HEK293 (cell line): ENCODE data around the gene TMEM208.

ENCODE experiments used
- ATF2 ChIP-seq: fragments of 450-650 bp; formaldehyde crosslinking; IDR thresholded peaks from 2 replicates; pipeline ENCODE4 v1.5.1; 2016; ENCODE audit warnings: missing biosample characterization, missing genetic modification characterization, low read depth
- BCL11A ChIP-seq: fragments of 450-650 bp; formaldehyde crosslinking; IDR thresholded peaks from 2 replicates; pipeline ENCODE4 v1.5.1; 2016; ENCODE audit warnings: low read depth, missing biosample characterization, missing genetic modification characterization
- CTCF ChIP-seq: fragments of 450-650 bp; formaldehyde crosslinking; IDR thresholded peaks from 2 replicates; pipeline ENCODE4 v1.5.1; 2016; ENCODE audit warnings: missing biosample characterization, missing genetic modification characterization
- GLI4 ChIP-seq: fragments of 450-650 bp; formaldehyde crosslinking; IDR thresholded peaks from 2 replicates; pipeline ENCODE4 v1.5.1; 2016; ENCODE audit warnings: missing biosample characterization, missing genetic modification characterization
- GLIS2 ChIP-seq: fragments of 450-650 bp; formaldehyde crosslinking; IDR thresholded peaks from 2 replicates; pipeline ENCODE4 v1.5.1; 2016; ENCODE audit warnings: missing biosample characterization, missing genetic modification characterization
- REST ChIP-seq: fragments of 450-650 bp; formaldehyde crosslinking; IDR thresholded peaks from 2 replicates; pipeline ENCODE4 v1.5.1; 2016; ENCODE audit warnings: missing biosample characterization, missing genetic modification characterization
- ZBTB44 ChIP-seq: fragments of 450-650 bp; IDR thresholded peaks from 2 replicates; pipeline ENCODE4 v1.5.1; 2018; ENCODE audit warnings: missing biosample characterization, mild to moderate bottlenecking, missing genetic modification characterization
- ZNF121 ChIP-seq: fragments of 450-650 bp; formaldehyde crosslinking; IDR thresholded peaks from 2 replicates; pipeline ENCODE4 v1.5.1; 2016; ENCODE audit warnings: missing biosample characterization, missing genetic modification characterization
- ZNF18 ChIP-seq: fragments of 450-650 bp; formaldehyde crosslinking; IDR thresholded peaks from 2 replicates; pipeline ENCODE4 v1.5.1; 2016; ENCODE audit warnings: missing biosample characterization, missing genetic modification characterization
- ZNF274 ChIP-seq, 2 experiments: fragments of 200-500 bp in 1 of 2; fragments of 450-650 bp in 1 of 2; sonication (Bioruptor generic) in 1 of 2; formaldehyde crosslinking in 1 of 2; IDR thresholded peaks; 2 replicates each; pipeline versions ENCODE4 v1.5.1 to v1.6.1; 2014 to 2016; ENCODE audit warnings: borderline replicate concordance in 1 of 2, inconsistent platforms in 1 of 2, low read length in 1 of 2, missing biosample characterization in 1 of 2, missing genetic modification characterization in 1 of 2
- ZNF626 ChIP-seq: fragments of 450-650 bp; sonication (Bioruptor Pico); formaldehyde crosslinking; IDR thresholded peaks from 2 replicates; pipeline ENCODE4 v1.5.1; 2018; ENCODE audit warnings: missing biosample characterization, missing genetic modification characterization, inconsistent platforms
- ZNF747 ChIP-seq: fragments of 450-650 bp; formaldehyde crosslinking; IDR thresholded peaks from 2 replicates; pipeline ENCODE4 v1.5.1; 2016; ENCODE audit warnings: missing biosample characterization, missing genetic modification characterization
- ZNF776 ChIP-seq: fragments of 450-650 bp; formaldehyde crosslinking; IDR thresholded peaks from 2 replicates; pipeline ENCODE4 v1.5.0; 2017; ENCODE audit warnings: missing biosample characterization, missing genetic modification characterization, borderline replicate concordance
- ZNF837 ChIP-seq: fragments of 450-650 bp; formaldehyde crosslinking; IDR thresholded peaks from 2 replicates; pipeline ENCODE4 v1.5.1; 2016; ENCODE audit warnings: missing biosample characterization, missing genetic modification characterization

GRCh38 chr16:67177743-67178699 lies 48.9 kb upstream of the TMEM208 start:
- no peak for TF ChIP-seq ZBTB44 (tag by site-specific recombination)
- no peak for TF ChIP-seq REST (tag by site-specific recombination)
- TF ChIP-seq ZNF18, result no peak
- no peak for TF ChIP-seq ZNF121 (tag by site-specific recombination)
- TF ChIP-seq ZNF747 (tag by site-specific recombination), result no peak
- TF ChIP-seq CTCF (tag by site-specific recombination), result peak; percentile 75
- TF ChIP-seq ZNF837, result no peak
- TF ChIP-seq ZNF776 (tag by site-specific recombination), result no peak
- TF ChIP-seq ZNF626 (tag by site-specific recombination), result no peak
- 0 out of 2 replicates have a peak, but pooled peaks have one; percentile 29 for TF ChIP-seq GLIS2 (tag by site-specific recombination)
- TF ChIP-seq GLI4 (tag by site-specific recombination), result no peak
- no peak for TF ChIP-seq ZNF274 (IDR thresholded peaks at IDR 0.05; ENCODE audit: low read length)
- no peak for TF ChIP-seq ZNF274 (tag by site-specific recombination; IDR thresholded peaks at IDR 0.05; ENCODE audit: borderline replicate concordance)
- TF ChIP-seq ATF2, result no peak
- TF ChIP-seq BCL11A (tag by site-specific recombination), result no peak
